Measurements from ENCODE around the gene CHMP5.
"Not testable (repeated sequence)": the region's sequence is repeated elsewhere in the genome, so short reads cannot be mapped to it uniquely, and the experiment has no call there.

CHMP5 gene

GRCh38 chr9:33285502-33285901 lies 20.7 kb downstream of the CHMP5 start:
- DNase-seq: no peak

GRCh38 chr9:33287087-33287490 lies 22.2 kb downstream of the CHMP5 start:
- DNase-seq: peak; percentile 25

GRCh38 chr9:33288235-33288634 lies 23.4 kb downstream of the CHMP5 start:
- no peak for DNase-seq

GRCh38 chr9:33288828-33289483 lies 24.1 kb downstream of the CHMP5 start:
- no peak for DNase-seq

GRCh38 chr9:33289496-33289895 lies 24.6 kb downstream of the CHMP5 start:
- no peak for DNase-seq

GRCh38 chr9:33289936-33290246 lies 25.0 kb downstream of the CHMP5 start:
- no peak for DNase-seq

- DNase-seq: peak; percentile 92
These were observed 25.6 kb downstream of the CHMP5 start, which contains the start of gene NFX1 for GRCh38 chr9:33290247-33291030. TSS of gene NFX1 (plus strand) at chr9:33290516. CDS start at chr9:33290573, 57 bp downstream.

GRCh38 chr9:33291031-33291397 lies 26.2 kb downstream of the CHMP5 start:
- DNase-seq: no peak

GRCh38 chr9:33291901-33292300 lies 27.1 kb downstream of the CHMP5 start:
- no peak for DNase-seq

GRCh38 chr9:33293782-33294181 lies 28.9 kb downstream of the CHMP5 start:
- no peak for DNase-seq

- no peak for DNase-seq
These were observed 30.0 kb downstream of the CHMP5 start for GRCh38 chr9:33294670-33295432.

GRCh38 chr9:33295571-33295970 lies 30.7 kb downstream of the CHMP5 start:
- no peak for DNase-seq

GRCh38 chr9:33297432-33297831 lies 32.6 kb downstream of the CHMP5 start:
- DNase-seq: no peak

- DNase-seq: no peak
These were observed 35.7 kb downstream of the CHMP5 start for GRCh38 chr9:33300546-33300945.

GRCh38 chr9:33304362-33304761 lies 39.5 kb downstream of the CHMP5 start:
- no peak for DNase-seq

- no peak for DNase-seq
These were observed 41.2 kb downstream of the CHMP5 start for GRCh38 chr9:33306037-33306436.

- no peak for DNase-seq
These were observed 42.2 kb downstream of the CHMP5 start for GRCh38 chr9:33307067-33307466.

GRCh38 chr9:33309903-33310302 lies 45.1 kb downstream of the CHMP5 start:
- no peak for DNase-seq

- no peak for DNase-seq
These were observed 45.9 kb downstream of the CHMP5 start for GRCh38 chr9:33310748-33311147.

GRCh38 chr9:33311953-33312352 lies 47.1 kb downstream of the CHMP5 start:
- no peak for DNase-seq

- DNase-seq: no peak
These were observed 50.5 kb downstream of the CHMP5 start for GRCh38 chr9:33315371-33315770.

- not testable (repeated sequence) for DNase-seq
These were observed 52.3 kb downstream of the CHMP5 start for GRCh38 chr9:33317136-33317535.

- DNase-seq: no peak
These were observed 53.4 kb downstream of the CHMP5 start for GRCh38 chr9:33318225-33318624.

GRCh38 chr9:33318781-33319180 lies 53.9 kb downstream of the CHMP5 start:
- no peak for DNase-seq

All from NCI-H748 treated with DMSO at 0.1 percent for 48 hours (cell line).